GM19438 (cell line): ENCODE results near the gene HSDL1.
A peak's percentile ranks its signal among the peaks of the same experiment; 100 is the strongest.
"Not testable (repeated sequence)": the region's sequence is repeated elsewhere in the genome, so short reads cannot be mapped to it uniquely, and the experiment has no call there.

Experiments used
- ATAC-seq: cut with Tn5 transposase; IDR thresholded peaks from one replicate; pipeline ENCODE4 v1.9.1; 2021; ENCODE audit warnings: low read depth; ENCODE audit not compliant: unreplicated experiment

The HSDL1 gene

DNA sequence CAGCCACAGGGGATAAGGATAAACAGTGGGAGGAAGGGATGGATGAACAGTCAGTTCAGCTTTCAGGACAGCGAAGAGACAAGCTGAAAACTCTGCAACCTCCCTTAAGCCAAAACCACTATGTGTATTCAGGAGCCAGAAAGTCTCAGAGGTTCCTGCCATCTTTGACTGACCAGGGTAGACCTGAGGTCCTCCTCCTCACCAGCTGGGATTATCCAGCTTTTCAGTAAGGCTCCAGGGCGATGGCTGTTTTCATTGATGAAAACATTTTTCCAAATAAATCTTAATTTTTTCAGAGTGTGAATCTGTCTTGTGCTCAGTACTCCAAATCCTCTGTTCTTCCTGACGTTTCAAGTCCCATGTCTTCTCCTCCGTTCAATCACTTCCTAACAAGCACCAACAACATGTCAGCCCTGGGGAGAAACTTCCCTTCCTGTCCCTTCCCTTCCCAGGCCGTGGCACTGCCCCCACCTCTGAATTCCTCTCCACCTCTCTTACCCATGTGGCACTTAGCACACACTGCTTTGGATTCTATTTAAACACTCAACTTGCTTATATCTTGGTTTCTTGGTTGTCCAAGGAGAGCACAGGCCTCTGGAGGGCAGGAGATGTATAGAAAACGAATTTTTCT lies 5.2 kb downstream of the HSDL1 start:
- ATAC-seq, result no peak

DNA sequence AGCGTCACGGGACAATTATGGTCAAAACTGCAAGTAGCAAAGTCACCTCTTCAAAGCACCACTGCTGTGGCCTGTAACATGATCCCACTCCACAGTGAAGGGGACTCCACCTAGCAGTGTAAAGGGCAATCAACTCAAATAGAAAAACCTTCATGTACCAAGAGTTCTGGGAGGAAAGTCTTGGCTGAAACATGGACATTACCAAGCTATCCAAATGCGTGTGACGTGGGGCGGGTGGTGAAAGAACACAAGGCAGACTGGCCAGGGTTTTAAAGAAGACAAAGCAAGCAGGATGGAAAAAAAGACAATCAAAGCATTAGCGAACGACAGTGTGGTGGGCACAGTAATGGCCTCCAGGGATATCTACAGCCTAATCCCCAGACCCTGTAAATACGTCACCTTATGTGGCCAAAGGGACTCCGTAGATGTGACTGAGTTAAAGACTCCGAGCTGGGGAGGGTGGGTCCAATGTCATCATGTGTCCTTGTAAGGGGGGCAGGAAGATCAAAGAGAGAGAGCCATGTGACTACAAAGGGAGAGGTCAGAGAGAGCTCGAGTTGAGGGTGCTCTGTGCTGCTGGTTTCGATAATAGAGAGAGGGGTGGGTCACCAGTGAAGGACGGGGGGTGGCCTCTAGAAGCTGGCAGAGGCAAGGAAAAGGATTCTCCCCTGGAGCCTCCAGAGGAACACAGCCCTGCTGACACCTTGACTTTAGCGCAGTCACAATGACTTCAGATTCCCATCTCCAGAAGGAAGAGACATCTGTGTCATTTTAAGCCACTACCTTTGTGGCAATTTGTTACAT lies 6.0 kb downstream of the HSDL1 start:
- ATAC-seq, result peak; percentile 93

DNA sequence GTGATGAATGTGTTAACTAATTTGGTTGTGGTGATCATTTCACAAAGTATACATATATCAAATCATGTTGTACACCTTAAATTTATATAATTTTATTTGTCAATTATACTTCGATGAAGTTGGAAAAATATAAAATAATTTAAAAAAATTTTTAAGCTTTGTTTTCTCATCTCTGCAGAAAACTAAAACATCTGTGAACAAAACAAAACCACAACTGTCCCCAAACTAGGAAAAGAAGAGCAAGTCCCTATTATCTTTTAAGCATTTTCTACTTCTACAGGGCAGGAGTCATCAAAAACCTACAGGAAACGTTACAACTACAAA lies 6.5 kb downstream of the HSDL1 start:
- ATAC-seq, result no peak

DNA sequence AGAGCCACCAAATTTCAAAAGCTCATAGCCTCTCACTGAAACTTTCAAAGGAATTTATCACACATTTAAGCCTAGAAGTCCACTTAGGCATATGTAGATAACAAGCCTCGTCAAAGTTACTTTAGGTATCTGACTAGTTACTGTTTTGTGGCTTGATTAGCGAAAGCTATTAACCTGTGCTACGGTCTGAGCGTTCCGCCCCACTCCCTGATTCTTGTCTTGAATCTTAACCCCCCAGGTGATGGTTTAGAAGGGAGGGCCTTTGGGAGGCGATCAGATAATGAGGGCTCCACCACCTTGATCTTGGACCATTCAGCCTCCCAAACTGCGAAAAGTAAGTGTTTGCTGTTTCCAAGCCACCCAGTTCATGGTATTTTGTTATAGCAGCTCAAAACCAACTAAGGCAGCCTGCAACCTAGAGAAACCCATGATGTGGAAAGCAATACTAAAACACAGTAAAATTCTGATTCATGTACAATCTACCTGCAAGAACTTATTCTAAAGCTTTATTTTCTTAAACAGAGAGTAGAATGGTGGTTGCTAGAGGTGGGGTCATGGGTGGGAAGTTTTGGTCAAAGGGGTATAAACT lies 7.1 kb downstream of the HSDL1 start:
- ATAC-seq, result no peak

DNA sequence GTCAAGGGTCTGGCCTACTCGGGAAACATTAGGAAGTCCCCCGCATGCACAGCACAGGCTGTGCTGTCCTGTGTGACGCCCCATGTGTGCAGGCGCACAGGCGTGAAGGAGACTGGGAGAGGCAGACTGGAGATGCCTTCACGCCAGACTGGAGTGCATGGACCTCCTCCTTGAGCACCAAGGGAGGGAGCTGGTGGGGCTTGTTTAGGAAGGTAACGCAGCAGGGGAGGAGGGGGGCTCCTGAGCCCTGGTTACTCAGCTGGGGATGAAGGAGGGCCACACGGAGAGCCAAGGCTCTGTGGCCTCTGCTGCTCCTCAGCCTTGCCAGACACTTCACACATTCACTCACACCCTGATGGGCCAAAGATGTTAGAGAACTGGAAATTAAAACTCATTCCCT lies 7.7 kb downstream of the HSDL1 start:
- ATAC-seq, result no peak

DNA sequence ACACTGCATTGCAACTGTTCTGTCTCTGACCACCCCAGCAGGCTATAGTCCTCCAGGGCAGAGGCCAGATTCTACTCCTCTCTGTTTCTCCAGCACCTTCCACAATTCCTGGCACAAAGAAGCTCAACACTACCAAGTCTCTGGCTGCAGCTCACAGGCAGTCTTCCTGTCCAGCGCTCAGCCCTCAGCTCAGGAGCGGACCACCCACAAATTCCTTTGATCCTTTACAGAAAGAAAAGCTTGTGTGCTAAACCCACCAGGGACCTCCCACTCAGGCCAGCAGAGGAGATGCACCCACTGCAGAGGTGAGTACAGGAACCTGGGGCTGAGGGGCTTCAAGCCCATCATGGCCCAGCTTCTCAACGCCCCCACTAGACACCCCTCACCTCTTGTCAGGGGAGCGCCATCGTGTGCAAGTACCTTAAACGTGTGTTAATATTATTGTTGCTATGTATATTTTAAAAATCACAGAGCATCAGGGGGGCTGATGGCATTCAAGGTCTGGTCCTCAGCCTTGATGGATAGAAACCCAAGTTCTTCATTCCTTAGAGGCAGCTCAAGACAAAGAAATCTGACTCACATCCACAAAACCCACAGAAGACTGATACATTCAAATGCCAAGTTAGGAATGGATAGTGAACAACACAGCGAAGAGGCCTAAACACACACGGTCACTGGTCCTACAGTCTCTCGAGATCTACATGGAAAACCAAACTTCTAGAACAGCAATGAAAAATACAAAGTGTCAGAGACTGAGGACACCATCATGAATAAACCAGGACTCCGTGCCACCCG lies 8.4 kb downstream of the HSDL1 start:
- ATAC-seq, result no peak

DNA sequence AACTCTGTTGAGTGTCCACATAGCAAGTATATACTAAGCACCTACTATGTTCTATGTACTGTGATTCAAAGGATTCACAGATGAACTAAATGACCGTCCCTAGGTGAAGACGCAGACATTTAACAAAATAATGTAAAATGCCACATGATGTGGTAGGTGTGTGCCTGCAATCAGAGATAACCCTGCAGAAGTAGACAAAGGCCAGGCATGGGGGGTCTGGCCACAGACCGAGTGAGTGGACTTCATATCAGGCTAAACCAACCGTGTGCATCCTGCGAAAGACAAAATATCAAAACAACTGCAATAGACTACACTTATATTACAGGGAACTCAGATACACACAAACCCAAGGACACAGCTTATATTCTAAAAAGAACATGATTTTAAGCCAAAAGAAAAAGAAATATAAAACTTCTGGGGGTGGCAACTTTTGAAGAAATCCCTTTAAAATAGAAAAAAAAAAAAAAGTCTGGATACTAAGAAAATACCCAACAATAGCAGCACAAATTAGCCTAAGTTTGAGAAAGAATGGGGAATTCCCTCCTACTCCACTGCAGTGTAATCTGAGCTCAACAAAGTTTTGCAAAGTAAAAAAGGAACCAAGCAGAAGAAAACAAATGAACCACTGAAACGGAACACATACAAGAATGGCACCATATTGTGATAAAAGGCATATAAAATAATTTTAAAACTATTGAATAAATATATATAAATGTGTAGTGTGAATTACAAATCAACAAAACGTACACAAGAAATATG lies 12.3 kb downstream of the HSDL1 start:
- no peak for ATAC-seq

DNA sequence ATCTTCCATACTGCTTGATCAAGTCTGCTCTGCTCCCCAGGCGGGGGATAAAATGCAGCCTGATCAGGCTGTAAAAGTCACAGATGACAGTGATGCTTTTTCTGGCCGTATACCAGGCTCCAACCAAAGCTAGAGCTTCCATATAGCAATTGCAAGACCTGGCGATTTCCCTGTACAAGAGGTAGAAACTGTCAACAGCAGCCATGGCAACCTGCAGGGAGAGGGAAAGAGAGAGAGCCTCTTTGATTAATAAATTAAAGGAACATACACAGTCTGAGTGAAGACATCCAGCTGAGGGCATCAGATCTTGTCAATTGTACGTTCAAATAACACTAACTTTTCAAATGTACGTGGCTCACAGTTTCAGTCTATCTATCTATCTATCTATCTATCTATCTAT lies 13.9 kb downstream of the HSDL1 start:
- no peak for ATAC-seq

DNA sequence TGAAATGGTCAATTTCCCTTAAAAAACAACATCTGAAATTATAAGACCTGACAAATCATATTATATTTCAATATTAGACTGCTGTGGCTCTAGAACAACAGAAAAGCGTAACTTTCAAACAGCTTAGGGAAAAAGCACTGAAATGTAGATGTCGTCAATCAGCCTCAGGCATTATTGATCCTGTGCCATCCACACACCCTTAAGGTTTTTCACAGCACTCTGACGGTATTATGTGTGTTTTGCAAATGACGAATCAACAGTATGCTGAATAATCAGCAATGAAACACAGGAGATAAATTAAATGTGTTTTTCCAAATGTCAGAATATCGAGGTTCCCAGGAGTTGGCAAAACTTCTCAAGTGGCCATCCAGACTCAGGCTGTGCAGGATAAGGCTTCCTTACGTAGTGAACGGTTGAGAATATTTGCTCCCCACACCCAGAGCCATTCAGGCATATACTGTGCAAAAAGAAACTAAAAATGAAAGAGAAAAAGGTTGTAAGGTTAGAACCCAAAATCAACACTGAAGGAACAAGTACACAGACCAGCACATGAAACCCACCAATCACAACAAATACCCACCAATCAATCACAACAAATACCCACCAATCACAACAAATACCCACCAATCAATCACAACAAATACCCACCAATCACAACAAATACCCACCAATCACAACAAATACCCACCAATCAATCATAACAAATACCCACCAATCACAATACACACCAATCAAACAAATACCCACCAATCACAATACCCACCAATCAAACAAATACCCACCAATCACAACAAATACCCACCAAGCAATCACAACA lies 20.5 kb downstream of the HSDL1 start:
- ATAC-seq, result no peak

DNA sequence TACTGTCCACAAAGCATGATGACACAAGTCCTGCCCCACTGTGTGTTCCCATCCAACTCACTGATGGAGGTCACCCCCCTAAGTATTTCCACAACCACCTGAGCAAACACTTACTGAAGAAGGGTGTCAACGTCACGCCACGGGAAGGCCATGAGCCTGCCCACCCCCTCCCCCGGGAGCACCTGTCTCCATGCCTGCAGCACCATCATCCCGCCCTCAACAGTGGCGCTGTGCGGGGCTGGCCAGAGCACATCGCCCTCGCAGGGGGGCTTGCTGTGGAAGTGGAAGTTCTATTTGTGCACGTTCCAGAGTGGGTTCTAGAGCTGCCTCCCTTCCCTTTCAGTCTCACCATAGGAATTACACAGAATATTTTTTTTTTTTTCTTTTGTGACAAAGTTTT lies 24.0 kb downstream of the HSDL1 start:
- no peak for ATAC-seq

DNA sequence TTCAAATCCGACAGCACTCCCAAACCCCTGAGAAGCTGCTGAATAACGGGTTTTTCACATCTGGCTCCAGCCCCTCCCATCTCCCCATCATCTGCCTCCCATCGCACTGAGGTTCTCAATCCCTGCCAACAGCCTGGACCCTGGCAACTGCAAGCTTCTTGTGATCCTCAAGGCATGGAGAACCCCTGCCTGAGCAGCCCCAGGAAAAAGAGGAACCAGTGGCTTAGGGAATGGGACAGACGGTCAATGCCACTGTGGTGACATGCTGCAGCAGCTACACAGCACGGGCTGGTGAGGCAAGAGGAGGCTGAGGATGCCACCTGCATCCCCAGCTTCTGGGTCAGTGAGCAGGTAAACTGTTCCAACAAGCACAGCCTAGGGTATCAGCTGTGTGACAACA lies 25.0 kb downstream of the HSDL1 start:
- no peak for ATAC-seq

DNA sequence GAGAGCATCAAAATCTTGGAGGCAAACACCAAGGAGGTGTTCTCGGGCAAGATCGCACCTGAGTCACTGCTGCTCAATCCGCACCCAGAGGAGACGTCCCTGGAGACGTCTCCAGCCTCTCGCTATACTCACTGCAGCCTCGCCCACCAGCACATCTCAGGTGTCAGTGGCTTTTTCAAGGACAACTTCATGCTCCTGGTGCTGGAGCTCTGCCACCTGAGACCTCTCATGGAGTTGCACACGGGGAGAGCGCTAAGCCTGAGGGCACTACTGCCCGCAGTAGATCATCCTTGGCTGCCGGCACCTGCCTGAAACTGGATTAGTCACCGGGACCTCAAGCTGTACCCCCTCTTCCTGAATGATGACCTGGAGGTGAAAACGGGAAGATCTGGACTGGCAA lies 25.6 kb downstream of the HSDL1 start:
- no peak for ATAC-seq

DNA sequence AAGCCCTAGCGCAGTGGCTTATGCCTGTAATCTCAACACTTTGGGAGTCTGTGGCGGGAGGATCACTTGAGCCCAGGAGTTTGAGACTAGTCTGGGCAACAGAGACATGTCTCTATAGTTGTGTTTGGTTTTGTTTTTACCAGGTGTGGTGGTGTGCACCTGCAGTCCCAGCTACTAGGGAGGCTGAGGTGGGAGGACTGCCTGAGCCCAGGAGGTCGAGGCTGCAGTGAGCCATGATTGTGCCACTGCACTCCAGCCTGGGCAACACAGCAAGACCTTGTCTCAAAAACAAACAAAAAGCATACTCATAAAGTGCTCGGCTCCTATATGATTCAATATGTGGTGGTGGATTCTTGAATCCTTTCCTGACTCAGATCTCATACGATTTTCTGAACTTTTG lies 26.7 kb downstream of the HSDL1 start:
- not testable (repeated sequence) for ATAC-seq

DNA sequence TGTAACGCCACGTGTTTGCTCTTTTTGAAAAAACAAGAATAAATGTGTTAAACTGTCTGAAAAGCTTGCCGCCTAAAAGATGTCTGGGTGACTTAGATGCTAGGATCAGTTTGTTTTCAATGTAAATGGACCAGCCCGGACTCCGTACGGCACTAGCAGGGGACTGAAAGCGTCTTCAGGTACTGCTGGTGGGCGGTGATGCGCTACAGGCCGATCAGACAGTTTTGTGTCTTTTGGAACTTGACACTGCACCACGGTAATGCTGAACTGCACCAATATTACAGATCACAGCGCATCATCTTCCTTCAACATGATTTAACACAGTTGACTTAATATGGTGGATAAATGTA lies 27.5 kb downstream of the HSDL1 start:
- peak; percentile 1 for ATAC-seq

DNA sequence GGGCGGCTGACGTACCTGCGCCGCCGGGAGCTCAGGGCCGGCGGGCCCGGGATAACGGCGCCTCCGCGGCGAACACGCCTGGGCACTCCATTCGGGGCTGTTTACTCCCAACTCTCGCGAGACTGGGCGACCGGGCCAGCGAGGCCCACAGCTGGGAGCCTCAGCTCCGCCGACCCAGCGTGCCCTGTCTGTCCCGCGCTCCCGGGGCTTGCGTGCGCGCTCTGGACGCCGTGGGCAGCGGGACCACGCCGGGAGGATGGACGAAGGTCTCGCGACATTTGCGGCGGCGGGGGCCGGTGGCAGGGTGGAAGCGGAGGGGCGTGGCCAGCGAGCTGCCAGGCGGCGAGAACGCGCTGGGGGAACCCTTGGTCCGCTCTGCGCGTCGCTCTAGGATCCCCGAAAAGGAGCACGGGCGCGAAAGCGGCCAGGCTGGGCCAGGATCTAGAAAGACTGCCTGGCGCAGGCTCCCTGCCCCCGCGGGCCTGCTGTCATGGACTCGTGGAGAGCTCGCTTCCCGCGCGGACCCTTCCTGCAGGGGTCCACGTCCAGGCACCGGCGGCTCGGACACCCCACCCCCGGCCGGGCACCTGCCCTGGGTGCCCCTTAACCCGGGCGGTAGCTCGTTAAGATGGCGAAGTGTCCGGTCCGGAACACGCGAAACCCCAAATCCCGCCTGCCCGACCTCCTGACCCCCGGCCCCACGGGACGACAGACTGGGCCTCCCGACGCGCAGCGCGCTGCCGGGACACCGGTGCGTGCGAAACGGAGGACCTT lies 28.1 kb downstream of the HSDL1 start, which contains the start of gene MBTPS1:
TSS of gene MBTPS1 (minus strand) at position 223 of the 774 bp plus-strand sequence. CDS start 15,159 bp downstream, outside the sequence.
- ATAC-seq, result peak; percentile 82

DNA sequence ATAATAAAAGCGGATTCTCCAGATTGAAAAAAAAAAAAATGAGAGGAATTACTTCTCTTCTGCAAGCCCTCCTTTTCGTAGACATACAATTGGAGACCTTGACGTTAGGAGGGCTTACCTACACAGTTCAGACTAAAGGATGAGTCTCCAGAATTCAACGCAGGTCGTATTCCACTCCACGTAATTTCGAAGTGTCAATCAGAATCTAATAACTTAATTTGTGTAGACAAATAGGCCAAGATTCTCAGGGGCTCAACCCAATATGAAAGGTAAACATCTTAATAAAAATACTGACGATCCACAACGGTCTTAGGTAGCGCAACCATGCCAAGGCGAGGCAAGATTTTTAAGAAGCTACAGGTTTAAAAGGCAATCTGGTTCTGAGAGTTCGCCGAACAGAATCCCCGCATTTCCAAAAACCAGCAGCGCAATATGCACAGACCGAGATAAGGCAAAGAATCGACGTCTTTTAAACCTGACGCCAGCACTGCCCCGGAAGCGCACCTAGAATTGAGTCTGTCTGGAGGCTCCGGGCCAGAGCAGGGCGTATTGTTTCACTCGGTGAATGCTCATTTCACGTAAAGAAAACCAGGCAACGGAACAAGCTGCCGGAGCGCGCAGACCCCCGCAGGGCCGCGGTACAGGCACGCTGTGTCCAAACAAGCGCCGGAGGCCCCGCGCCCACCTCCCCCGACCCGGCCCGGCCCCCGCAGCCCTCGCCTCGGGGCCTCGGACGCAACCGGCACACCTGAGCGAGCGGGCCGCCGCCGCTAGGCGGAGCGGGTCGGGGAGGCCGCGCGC lies 28.9 kb downstream of the HSDL1 start:
- ATAC-seq, result peak; percentile 35

DNA sequence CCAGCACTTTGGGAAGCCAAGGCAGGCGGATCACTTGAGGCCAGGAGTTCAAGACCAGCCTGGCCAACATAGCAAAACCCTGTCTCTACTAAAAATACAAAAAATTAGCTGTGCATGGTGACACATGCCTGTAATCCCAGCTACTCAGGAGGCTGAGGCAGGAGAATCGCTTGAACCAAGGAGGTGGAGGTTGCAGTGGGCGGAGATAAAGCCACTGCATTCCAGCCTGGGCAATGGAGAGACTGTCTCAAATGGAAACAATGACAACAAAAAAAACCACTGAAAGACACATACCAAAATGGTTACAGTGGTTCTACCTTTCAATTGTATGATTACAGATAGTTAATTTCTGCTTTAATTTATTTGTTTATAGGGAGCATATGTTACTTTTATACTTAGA lies 33.0 kb downstream of the HSDL1 start:
- ATAC-seq, result not testable (repeated sequence)

DNA sequence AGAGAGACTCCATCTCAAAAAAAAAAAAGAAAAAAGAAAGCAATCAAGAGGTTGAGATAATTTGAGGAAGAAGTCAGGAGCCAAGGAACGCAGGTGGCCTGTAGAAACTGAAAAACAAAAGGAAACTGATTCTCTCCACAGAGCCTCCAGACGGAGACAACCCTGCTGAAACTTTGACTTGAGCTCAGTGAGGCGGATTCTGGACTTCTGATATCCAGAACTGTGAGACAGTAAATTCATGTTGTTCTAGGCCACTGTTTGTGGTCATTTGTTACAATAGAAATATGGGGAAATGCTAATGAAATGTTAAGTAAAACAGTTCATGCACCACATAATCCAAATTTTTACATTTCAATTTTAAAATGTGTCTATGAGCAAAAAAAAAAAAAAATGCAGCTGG lies 33.5 kb downstream of the HSDL1 start:
- ATAC-seq, result no peak
